ENCODE measurements around the gene FTO. TPM values are rescaled to one million over a fixed set of nuclear protein-coding genes. Genes with fewer than 3 reads are reported as not detected.

Gene FTO
- polyA plus RNA-seq, 4 donors = 81.9 to 101 (median 98.3) TPM

DNA sequence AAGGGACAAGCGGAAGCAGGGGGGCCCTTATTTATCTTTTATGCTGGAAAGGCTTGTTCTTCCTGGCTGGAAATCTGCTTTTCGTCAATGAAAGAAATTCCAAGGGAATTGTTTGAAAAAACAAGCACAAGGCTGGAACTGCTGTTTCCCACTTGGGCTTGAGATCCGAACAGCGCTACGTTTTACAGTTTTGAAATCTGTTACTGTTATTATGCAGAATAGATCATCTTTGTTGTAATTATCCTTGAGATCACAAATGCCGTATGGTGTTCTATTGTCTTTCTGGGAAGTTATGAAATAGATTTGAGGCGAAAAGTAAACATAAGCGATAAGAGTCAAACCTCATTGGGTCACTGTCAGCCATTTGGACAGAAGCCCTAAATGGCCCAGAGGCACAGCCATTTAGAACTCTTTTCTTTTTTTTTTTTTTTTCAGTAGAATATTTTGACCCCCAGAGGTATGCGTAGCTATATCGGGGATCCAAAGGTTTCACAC, 359.4 kb downstream of the FTO start:
- no peak for DNase-seq (ENCODE audit: low read depth in 4 of 4, low spot score in 3 of 4)

DNA sequence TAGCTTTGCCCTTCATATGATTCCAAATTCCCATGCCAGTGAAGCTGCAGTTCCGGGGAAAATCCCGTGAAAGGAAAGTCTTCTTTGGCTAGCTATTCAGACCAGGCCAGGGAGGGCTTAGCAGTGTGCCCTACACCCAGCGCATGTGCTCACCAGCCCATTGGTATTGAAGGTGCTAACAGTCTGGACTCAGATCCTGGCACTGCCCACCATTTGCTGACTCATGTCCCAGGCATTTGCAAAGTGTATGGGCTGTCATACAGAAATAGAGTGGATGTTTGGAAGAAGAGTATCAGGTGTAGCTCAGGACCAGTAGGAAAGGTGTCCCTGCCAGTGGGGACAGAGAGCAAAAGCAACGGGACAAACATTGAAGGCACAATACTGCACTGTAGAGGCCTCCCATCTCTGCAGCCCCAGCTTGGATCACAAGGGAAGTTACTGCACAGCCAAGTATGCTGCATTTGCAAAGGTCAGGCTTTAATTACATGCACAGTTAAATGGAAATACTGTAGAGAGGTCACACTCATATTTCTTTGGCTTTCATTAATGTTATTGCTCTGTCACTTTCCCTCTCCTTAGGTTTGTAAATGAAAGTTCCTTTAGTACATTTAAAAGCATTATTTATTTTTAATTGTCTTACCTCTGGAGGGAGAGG, 362.6 kb downstream of the FTO start:
- no peak for DNase-seq (ENCODE audit: low read depth in 4 of 4, low spot score in 3 of 4)

DNA sequence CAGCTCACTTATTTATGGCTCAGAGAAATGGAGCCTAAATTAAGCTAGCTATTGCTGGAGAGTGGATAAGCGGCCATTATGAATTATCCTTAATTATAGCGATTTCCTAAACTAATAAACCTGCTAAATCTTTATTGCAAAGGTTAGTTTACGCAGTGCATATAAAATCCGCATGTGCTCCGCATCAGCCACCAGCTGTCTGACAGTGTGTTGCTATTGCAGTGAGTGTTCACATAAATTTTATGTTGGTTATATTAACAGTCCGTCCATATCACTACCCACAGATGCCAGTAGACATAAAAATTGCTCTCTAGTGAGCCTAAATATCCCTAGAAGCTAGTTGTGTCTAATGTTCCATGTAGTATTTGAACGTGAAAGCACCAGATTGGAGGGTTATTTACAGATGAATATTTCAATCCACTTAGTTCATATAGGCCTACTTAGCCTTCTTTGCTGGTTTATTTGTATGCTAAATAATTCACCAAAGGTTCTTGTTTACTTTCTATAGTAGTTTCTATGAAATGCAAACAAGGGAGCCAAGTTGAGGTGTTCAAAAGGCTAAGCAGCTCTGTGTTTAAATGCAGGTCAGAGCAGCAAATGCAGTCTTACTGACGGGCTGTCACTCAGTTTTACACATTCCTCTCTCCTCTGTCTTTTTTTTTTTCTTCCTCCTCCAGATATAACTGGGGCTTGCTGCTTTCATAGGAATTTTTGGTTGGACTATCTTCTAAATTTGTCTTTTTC, 363.5 kb downstream of the FTO start:
- no peak for DNase-seq (ENCODE audit: low read depth in 4 of 4, low spot score in 3 of 4)

DNA sequence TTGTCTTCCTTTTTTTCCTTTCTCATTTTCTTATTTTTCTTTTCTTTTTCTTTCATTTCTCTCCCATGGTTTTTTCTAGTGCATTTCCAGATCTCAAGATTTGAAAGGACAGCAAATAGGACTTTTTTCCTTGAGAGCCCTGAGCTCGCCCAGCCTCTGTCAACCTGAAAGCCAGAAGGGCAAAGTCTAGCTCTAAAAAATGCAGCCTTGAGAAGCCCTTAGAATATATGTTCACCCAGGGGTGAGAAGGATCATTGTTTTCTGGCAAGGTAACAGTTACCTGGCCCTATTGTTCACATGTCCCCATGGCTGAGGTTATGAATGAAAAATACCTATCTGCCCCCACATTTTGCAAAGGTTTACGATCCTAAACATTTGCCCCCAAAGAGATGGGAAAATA, 364.3 kb downstream of the FTO start:
- no peak for DNase-seq (ENCODE audit: low read depth in 4 of 4, low spot score in 3 of 4)

DNA sequence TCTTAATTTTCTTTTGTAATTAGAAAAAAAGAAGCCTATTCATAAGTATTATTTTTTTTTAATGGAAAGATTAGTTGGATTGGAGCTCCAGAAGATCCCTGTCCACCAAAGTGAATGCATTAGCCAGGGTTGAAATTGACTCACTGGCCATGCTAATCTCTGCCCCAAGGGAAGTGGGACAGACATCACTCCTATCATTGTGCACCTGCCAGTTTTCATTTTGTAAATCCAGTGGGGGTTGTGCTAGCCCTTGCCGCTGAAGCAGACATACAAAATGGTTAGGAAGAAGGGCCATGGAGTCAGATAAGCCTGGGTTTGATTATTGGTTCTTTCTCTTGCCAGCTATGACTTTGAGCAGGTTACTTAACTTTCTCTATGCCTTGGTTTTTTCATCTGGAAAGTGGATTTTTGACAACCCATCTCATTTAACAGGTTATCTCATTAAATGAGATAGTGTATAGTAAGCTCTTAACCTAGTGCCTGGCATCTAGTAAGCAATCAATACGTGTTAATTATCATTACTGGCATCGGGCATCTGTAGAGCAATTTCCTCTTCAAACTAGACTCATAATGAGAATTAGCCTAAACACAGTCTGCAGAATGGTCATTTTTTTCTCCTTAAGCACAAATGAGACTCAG, 365.8 kb downstream of the FTO start:
- DNase-seq (ENCODE audit: low read depth in 4 of 4, low spot score in 3 of 4) = no peak

DNA sequence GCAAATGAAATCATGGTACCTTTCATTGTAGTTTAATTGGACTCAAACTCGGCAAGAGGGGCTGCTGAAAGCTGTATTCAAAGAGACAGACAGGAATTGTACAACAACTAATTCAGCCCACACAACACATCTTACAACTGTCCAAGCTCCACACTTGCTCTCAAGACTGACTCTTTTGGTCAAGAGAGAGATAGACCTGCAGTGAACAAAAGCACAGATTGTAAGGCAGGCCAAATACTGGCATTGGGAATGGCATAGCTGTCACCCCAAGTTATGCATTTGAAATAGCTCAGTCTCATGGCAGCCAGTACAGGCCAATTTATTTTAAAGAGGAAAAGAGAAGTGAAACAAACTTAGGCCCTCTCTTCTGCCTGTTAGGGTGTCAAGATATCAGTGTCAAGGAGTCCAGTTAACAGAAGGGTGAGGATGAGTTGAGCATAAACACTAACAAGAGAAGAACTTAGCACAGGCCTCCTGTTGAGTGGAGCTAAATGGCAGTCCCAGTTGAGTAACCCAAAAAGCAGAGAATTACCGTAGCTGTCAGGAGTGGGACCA, 366.9 kb downstream of the FTO start:
- no peak for DNase-seq (ENCODE audit: low read depth in 4 of 4, low spot score in 3 of 4)

DNA sequence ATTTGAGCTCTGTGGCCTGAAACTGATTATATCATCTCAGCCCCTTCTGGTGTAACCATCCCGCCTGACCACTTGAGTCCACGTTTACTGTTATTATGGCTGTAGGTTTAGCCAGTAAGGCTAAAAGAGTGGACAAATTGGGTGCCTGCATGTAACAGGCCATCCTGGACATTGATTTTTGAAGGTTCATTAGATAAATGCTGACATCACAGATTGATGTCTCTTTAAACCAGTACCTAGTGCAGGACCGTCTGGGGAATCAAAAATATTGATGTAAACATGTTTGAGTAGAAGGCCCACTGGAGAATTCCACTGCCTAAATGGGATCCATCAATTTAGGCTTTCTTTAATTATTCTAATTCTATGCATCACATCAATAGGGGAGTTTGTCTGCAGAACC, 367.6 kb downstream of the FTO start:
- no peak for DNase-seq (ENCODE audit: low read depth in 4 of 4, low spot score in 3 of 4)

DNA sequence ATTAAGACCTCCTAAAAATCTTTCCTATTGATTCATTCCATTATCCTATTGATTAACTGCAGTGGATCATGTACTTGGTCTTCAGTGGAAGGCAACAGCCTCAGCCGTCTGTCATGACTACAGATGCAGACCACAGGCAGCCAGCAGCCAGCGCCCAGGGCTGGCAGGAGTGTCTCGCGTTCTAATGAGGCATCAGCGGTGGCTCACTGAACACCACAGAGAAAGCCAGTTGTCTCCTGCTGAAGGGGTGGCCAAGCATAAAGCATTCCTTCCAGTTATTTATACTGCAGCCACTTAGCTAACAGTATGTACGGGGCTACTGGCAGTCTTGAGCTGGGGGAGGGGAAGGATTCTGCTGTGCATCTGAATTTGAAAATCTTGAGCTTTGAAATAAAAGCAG, 368.3 kb downstream of the FTO start:
- DNase-seq (ENCODE audit: low read depth in 4 of 4, low spot score in 3 of 4) = no peak

DNA sequence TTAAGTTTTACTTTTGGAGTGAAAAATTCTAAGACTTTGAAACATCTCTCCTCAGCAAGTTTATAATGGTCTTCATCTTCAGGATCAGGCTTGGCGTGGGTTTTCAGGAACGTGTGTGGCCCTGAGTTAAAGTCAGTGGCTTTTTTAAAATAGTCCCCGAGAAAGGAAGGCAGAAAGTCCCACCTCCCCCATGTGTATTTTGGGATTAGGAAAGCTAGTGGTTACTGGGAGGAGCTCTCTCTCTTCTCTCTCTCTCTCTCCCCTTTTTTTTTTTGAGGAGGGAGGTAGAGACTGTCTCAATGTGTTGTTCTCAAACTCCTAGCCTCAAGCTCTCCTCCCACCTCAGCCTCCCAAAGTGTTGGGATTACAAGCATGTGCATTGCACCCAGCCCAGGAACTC, 369.4 kb downstream of the FTO start:
- no peak for DNase-seq (ENCODE audit: low read depth in 4 of 4, low spot score in 3 of 4)

DNA sequence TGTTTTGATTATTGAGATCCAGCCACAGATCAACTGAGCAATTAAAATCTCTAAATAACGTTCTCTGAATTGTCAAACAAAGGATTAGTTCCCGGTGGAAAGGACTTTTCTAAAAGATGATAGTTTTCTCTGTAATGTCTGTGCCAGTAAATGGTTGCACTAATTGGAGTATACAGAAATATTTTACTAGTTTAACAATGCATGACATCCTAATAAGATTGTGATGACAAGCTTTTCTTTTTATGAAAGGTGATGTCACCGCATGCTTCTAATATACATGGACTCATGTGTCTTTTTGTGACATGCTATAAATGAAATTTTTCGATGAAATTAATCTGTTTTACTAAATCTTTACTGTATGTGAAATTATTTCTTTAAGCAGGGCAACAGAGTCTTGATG, 371.5 kb downstream of the FTO start:
- DNase-seq (ENCODE audit: low read depth in 4 of 4, low spot score in 3 of 4) = no peak

DNA sequence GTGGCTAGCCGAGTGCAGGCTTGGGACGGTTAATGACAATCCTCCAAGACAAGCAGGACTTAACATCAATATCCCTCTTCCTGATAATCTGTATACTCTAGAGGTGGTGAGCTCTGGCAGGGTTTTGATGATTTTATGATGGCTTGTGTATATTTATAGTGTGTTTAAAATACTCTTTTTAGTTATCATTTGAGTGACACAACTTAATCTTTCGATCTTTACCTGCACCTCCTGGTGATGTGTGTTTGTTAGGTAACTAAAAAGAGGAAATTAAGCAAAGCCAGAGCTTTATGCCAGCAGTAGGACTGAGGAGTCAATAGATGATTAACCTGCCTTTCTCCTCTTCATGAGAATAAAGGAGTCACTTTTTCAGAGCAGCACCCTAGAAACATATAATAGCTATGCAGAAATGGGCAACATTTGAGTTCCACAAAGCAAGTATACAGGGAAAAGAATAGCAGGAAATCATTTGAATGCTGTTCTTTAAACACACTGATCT, 372.1 kb downstream of the FTO start:
- DNase-seq (ENCODE audit: low read depth in 4 of 4, low spot score in 3 of 4) = no peak

DNA sequence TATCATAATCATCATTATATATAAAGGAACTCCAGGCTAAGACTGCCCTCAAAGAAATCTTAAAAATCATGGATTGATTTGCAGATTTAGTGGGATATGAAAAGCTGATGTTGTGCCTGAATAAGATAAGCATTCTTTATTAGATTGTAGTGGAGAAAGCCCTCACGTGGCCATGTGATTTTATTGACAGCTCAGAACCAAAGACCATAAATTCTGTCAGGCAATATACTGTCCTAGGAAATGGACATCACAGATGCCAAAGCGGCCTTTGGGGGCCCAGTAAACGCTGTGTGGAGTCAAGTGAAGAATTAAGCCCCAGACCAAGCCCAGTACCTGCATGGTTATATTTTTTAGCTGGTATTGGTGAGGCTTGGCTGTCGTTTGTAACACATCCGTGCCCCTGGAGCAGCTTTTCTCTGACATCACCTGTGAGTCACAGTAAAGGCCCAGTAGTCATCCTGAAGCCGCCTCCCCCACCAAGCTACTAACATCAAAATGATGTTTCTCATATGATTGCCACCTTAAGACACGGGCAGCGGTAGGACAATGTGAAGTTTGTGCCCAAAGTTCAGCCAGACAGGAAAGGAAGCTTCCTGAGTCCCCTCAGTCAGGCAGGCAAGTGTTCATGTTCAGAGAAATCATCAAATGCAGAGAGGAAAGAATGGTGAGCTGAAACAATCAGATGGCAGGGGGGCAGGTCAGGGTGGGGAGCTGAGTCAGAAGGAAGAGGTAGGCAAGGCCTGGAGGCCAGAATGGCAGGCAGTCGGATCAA, 373.3 kb downstream of the FTO start:
- DNase-seq (ENCODE audit: low read depth in 4 of 4, low spot score in 3 of 4) = no peak

DNA sequence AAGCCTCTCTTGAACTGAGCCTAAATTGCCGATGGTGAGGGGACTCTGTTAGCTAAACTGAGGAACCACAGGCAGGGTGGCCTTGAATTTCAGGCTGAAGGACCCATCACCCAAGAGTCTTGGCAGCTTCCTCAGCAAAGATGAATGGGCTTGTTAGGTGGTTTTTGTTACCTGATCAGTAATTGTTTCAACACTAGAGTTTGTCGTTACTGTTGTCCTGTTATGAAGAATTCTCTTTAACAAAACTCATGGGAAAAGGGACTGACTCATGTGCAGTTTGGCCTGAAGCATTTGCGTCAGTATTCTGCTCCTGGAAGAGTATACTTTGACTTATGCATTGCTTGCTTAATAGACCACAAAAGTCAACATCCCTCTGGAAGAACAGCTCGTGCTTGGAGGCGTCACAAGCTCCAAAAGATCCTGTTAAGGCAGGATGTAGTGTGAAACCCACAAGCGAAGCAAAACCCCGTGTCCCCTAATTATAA, 376.6 kb downstream of the FTO start:
- DNase-seq (ENCODE audit: low read depth in 4 of 4, low spot score in 3 of 4) = no peak

DNA sequence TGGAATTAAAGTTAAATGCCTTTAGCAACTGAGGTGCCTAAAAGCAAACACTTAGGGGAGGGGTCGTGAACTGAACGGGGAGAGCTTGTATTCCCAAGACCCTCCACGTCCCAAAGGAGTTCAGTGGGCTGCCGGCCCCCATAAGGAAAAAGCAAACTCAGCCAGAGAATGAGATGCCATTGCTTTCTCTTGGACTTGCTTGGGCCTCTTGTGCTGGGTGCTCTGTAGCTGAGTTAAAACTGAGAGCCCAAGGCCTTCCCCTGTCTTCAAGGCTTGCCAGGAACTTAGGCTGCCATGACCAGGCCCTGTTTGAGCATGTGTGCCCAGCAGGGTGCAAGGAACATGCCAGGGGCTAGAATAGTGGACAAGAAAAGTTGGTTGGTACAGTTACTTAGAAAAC, 382.8 kb downstream of the FTO start:
- no peak for DNase-seq (ENCODE audit: low read depth in 4 of 4, low spot score in 3 of 4)

DNA sequence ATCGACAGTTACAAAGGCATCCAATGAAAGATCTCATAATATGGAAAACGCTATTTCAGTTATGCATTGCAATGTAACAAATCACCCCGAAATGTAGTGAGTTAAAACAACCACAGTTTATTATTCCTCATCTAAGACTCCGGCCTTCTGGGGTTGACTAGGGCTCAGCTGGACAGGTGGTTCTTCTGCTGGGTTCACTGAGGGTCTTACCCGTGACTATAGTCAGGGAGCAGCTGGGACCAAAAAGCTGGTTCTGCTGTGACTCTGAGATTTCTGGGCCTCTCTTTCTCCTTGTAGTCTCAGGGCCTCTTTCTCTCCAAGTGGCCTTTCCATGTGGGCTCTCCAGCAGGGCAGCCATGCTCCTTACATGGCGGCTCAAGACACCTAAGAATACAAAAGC, 386.6 kb downstream of the FTO start:
- DNase-seq (ENCODE audit: low read depth in 4 of 4, low spot score in 3 of 4) = no peak

DNA sequence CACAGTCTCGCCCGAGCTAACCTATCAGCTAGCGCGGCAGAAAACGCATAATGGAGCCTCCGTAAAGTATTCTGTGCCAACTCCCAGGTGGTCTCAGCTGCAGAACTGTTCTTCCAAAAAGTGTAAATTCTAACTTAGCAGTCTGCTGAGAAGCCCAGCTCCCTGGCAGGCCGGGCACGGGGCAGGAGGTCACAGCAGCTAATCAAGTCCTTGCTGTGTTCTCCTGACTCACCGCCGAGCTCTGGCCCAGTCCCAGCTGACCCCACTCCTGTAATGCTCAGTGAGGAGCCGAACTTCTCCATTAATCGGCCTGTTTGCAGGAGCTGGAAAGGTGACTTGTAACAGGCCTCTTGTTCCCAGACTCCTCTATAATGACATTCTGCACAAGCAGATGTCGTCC, 389.3 kb downstream of the FTO start:
- DNase-seq (ENCODE audit: low read depth in 4 of 4, low spot score in 3 of 4) = no peak

DNA sequence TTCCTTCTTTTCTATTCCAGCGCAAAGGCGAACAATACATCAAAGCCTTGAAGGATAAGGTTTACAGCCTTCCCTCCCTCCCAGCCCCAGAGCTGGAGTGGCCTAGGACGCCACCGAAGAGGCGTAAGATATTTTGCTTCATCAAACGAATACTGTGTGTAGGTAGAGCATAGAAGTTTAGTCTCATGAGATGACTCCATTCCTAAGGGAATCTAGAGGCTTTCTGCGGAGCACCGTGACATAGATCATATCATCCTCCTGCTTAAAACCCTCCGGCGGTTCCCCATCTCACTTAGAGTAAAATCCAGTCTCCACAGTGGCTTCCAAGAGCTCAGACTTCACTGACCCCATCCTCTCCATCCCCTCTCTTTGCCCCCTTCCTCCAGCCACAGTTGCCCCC, 390.7 kb downstream of the FTO start:
- DNase-seq (ENCODE audit: low read depth in 4 of 4, low spot score in 3 of 4) = no peak

DNA sequence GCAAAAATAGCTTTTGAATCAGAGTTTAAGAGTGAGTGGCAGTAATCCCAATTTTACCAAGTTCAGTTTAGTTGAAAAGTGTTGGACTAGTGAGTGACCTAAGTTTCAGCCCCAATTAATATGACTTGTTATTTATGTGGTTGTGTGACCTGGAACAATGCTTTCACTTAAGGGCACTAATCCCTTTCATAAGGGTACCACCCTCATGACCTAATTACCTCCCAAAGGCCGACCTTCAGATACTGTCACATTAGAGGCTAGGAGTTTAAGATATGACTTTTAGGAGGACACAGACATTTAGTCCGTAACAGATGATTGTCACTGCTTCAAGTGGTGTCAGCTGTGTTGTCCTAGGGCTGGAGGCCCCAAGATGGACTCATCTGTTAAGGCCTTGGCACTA, 392.7 kb downstream of the FTO start:
- DNase-seq (ENCODE audit: low read depth in 4 of 4, low spot score in 3 of 4) = no peak

DNA sequence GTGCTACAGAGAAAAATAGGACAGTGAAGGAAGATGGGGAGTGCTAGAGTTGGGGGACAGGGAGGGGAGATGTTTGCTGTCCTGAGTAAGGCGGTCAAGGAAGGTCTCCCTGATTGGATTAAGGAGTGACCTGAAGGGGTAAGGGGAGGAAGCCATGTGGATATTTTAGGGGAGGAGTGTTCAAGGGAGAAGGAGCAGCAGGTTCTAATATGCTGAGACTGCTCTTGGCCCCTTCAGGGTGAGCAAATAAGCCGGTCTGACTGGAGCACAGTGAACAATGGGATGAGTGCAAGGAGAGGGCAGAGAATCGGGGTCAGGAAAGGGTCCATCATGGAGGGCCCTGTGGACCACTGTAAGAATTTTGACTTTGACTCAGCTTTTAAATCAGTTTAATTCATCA, 393.8 kb downstream of the FTO start:
- no peak for DNase-seq (ENCODE audit: low read depth in 4 of 4, low spot score in 3 of 4)

DNA sequence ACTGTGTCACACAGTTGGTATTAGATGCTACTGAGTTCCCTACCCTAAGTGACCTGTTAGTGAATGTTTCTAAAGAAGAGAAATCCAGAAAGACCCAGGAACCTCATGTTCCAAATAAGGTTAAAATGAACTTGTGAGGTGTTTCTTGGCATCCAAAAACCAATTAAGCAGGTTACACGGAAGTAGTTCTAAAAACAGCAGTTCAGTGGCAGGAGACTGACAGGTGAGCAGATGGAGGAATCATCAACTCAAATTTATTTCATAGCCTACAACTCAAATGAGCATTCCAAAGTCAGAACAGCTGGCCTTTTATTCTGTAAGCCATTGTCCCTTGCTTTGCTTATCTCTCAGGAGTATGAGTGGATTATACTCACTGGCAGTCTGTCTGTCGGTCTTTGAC, 394.3 kb downstream of the FTO start:
- DNase-seq (ENCODE audit: low read depth in 4 of 4, low spot score in 3 of 4) = no peak

DNA sequence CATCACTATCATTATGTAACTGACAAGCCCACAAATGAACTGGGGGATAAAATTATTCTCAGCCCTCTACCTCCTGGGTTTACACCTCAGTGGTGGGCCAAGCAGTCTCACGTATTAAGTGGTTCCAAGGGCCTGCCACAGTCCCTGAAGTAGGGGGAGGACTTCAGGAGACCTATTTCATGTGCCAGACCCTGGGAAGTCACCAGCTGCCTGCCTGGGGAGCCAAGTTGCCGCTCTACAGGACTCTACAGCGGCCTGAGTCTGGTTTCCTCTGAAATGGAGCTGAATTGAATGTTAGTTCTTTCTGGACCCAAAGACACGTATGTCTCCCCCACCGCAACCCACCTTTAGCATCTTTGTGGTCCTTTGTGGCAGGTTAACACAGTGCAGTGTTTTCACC, 395.7 kb downstream of the FTO start:
- no peak for DNase-seq (ENCODE audit: low read depth in 4 of 4, low spot score in 3 of 4)

All from right renal pelvis (tissue), 4 donors.